ENCODE data around the gene ZFTA.

DNA sequence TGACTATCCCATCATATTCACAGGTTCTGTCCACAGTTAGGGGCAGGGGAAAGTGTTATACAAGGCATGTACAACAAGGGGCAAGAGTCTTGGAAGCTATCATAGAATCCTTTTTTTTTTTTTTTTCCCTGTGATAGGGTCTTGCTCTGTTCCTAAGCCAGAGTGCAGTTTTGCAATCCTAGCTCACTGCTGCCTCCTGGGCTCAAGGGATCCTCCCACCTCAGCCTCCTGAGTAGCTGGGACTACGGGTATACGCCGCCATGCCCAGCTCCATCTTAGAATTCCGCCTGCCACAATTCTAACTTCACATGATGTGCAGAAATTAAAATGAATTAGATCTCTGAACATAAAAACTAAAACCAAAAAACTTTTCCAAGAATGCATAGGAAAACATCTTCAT is 31.7 kb downstream of the ZFTA start:
- TF ChIP-seq POLR2A (IDR thresholded peaks at IDR 0.05; ENCODE audit: low read length) (no peak), GATA1 (IDR thresholded peaks at IDR 0.05; ENCODE audit: low read depth, low read length) (no peak)

Data from erythroblast (primary cell).